ENCODE results near the gene RNF150.

GRCh38 chr4:140834839-140835495 lies 298.3 kb downstream of the RNF150 start:
- TF ChIP-seq CTCF (IDR thresholded peaks at IDR 0.05) (no peak), POLR2A (IDR thresholded peaks at IDR 0.05; ENCODE audit: low read depth) (no peak), POLR2AphosphoS5 (IDR thresholded peaks at IDR 0.05) (no peak)
